CD14-positive monocyte (primary cell): Measurements from ENCODE around the gene CACNA1C. TPM values are rescaled to one million over a fixed set of nuclear protein-coding genes. Genes with fewer than 3 reads are reported as not detected.

ENCODE experiments used
- DNase-seq, 3 donors: peaks; one replicate each; pipeline ENCODE4 v3.0.0-alpha.2; 2011 to 2022
- H2AFZ ChIP-seq: 2 replicates; pipeline ENCODE4 v1.6.0; 2012; ENCODE audit warnings: mild to moderate bottlenecking, low read depth, low read length, inconsistent platforms; ENCODE audit not compliant: insufficient read depth, poor library complexity, severe bottlenecking
- H3K27ac ChIP-seq, 2 donors: 1 replicate in 1 of 2; 2 replicates in 1 of 2; pipeline ENCODE4 v1.5.1; 2012 to 2013; ENCODE audit warnings: low read length in 2 of 2, control low read depth in 1 of 2, inconsistent platforms in 1 of 2, low read depth in 1 of 2, mild to moderate bottlenecking in 1 of 2
- H3K27me3 ChIP-seq, 2 donors: one replicate each; pipeline versions ENCODE4 v1.6.0 to v1.6.1; 2011 to 2013; ENCODE audit warnings: low read length in 2 of 2; ENCODE audit not compliant: control insufficient read depth in 2 of 2, insufficient read depth in 2 of 2
- H3K36me3 ChIP-seq, 2 donors: replicated peaks in 1 of 2; 1 replicate in 1 of 2; 2 replicates in 1 of 2; pipeline versions ENCODE4 v1.5.1 to v1.6.1; 2012 to 2013; ENCODE audit warnings: low read length in 2 of 2, control low read depth in 1 of 2, inconsistent platforms in 1 of 2, mild to moderate bottlenecking in 1 of 2; ENCODE audit not compliant: insufficient read depth in 2 of 2, control insufficient read depth in 1 of 2
- H3K4me1 ChIP-seq, 2 donors: 1 replicate in 1 of 2; 2 replicates in 1 of 2; pipeline versions ENCODE4 v1.5.1 to v1.6.1; 2012 to 2013; ENCODE audit warnings: low read length in 2 of 2, control low read depth in 1 of 2, inconsistent platforms in 1 of 2, mild to moderate bottlenecking in 1 of 2, moderate library complexity in 1 of 2; ENCODE audit not compliant: insufficient read depth in 2 of 2, control insufficient read depth in 1 of 2
- H3K4me2 ChIP-seq: replicated peaks from 2 replicates; pipeline ENCODE3; 2012; ENCODE audit warnings: low read length, moderate library complexity, mild to moderate bottlenecking; ENCODE audit not compliant: poor library complexity, severe bottlenecking; ENCODE audit errors: extremely low read depth
- H3K4me3 ChIP-seq, 3 experiments: fragments of 200-600 bp in 1 of 3; sonication (generic) in 1 of 3; replicated peaks in 1 of 3; 1 replicate in 2 of 3; 2 replicates in 1 of 3; pipeline ENCODE4 v1.5.1; 2011 to 2013; ENCODE audit warnings: low read length in 3 of 3, mild to moderate bottlenecking in 3 of 3, control low read depth in 2 of 3, low read depth in 2 of 3, inconsistent platforms in 1 of 3, moderate library complexity in 1 of 3
- H3K79me2 ChIP-seq: 2 replicates; pipeline ENCODE4 v1.6.0; 2012; ENCODE audit warnings: mild to moderate bottlenecking, control low read depth, inconsistent platforms, low read length, moderate library complexity; ENCODE audit not compliant: insufficient read depth
- H3K9ac ChIP-seq: 2 replicates; pipeline ENCODE4 v1.6.0; 2017; ENCODE audit warnings: low read length, mild to moderate bottlenecking; ENCODE audit not compliant: insufficient read depth, poor library complexity, severe bottlenecking
- H3K9me3 ChIP-seq, 2 donors: replicated peaks in 1 of 2; 1 replicate in 1 of 2; 2 replicates in 1 of 2; pipeline versions ENCODE4 v1.5.1 to v1.6.1; 2012 to 2013; ENCODE audit warnings: low read length in 2 of 2, control low read depth in 1 of 2; ENCODE audit not compliant: control insufficient read depth in 1 of 2, insufficient read depth in 1 of 2
- H4K20me1 ChIP-seq: 2 replicates; pipeline ENCODE4 v1.6.0; 2012; ENCODE audit warnings: mild to moderate bottlenecking, low read length, control low read depth, moderate library complexity; ENCODE audit not compliant: insufficient read depth
- H3K27ac Mint-ChIP-seq, 7 donors: one replicate each; pipeline ENCODE4 v1.8.0; 2020; ENCODE audit warnings: mild to moderate bottlenecking in 7 of 7, mixed read lengths in 7 of 7, moderate library complexity in 6 of 7, inconsistent platforms in 2 of 7
- H3K27me3 Mint-ChIP-seq, 3 donors: one replicate each; pipeline ENCODE4 v1.8.0; 2021 to 2022; ENCODE audit warnings: low read depth in 3 of 3, mild to moderate bottlenecking in 3 of 3, mixed read lengths in 3 of 3, moderate library complexity in 3 of 3, inconsistent platforms in 1 of 3
- H3K36me3 Mint-ChIP-seq, 2 donors: one replicate each; pipeline ENCODE4 v1.8.0; 2020; ENCODE audit warnings: mixed read lengths in 2 of 2, inconsistent platforms in 1 of 2, mild to moderate bottlenecking in 1 of 2
- H3K4me1 Mint-ChIP-seq: one replicate; pipeline ENCODE4 v1.8.0; 2020; ENCODE audit warnings: mild to moderate bottlenecking, mixed read lengths
- H3K4me3 Mint-ChIP-seq, 2 donors: one replicate each; pipeline ENCODE4 v1.8.0; 2020; ENCODE audit warnings: mild to moderate bottlenecking in 2 of 2, mixed read lengths in 2 of 2, moderate library complexity in 1 of 2
- H3K9me3 Mint-ChIP-seq, 7 donors: one replicate each; pipeline ENCODE4 v1.8.0; 2020 to 2022; ENCODE audit warnings: mixed read lengths in 7 of 7, mild to moderate bottlenecking in 6 of 7, moderate library complexity in 6 of 7, inconsistent platforms in 2 of 7
- WGBS: methylation state at CpG from one replicate; pipeline ENCODE4 v1.1.5; 2013; ENCODE audit warnings: missing lambda C conversion rate; ENCODE audit not compliant: insufficient coverage; 5-methylcytosine and 5-hydroxymethylcytosine counted together
- intact Hi-C, 2 donors: fragments of 100-400 bp; cut with micrococcal nuclease; formaldehyde crosslinking; loops; one replicate each; pipeline versions ENCODE4 v1.15.0 to v1.15.1; 2023
- polyA plus RNA-seq, 3 donors: library from polyadenylated mRNA; depleted of rRNA in 1 of 3; unstranded in 2 of 3; stranded (reverse) in 1 of 3; fragments of 300-500 nt in 2 of 3; fragments of >200 nt in 1 of 3; fragmentation: Illumina TruSeq in 2 of 3; gene quantifications; 1 replicate in 2 of 3; 2 replicates in 1 of 3; pipeline ENCODE4 v1.2.3, GENCODE V29; 2012 to 2021
- TF ChIP-seq, protein P1 (sequence below): fragments of 200-600 bp; IDR thresholded peaks from one replicate; pipeline ENCODE4 v1.8.0; 2022; ENCODE audit warnings: antibody characterized with exemption, mild to moderate bottlenecking

Gene CACNA1C
- polyA plus RNA-seq, 3 donors: not detected

DNA sequence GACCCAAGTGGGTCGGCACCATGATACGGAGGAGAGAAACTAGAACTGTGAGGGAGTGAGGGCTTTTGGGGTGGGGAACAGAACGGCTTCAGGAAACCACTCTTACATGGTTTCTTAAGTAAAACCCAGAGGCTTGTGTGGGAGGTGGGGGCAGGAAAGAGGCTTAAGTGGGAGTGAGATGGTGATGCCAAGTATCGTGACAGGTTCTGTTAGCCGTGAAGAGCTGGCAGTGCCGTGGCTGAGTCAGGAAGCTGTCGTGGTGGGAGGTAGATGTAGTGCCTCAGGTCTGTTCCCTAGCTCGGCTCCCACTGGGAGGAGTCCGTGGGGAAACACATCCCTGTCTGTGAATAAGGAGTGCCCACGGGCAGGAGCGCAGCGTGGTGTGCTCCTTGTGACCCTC lies 556.2 kb downstream of the CACNA1C start:
- H3K36me3 Mint-ChIP-seq: no peaks in the 10 kb centered on the region
- Histone ChIP-seq H3K9me3 (no peaks in the 10 kb centered on the region), H3K4me1 (no peaks in the 10 kb centered on the region), H3K36me3 (no peaks in the 10 kb centered on the region), H4K20me1 (no peaks in the 10 kb centered on the region), H3K4me3 (no peak overlapping the region), H3K9ac (no peak overlapping the region), H3K79me2 (no peaks in the 10 kb centered on the region), H2AFZ (no peak overlapping the region), H3K27me3 (no peaks in the 10 kb centered on the region), H3K4me2 (no peak overlapping the region), H3K27ac (no peak overlapping the region)
- peaks cover 7 to 16% (median 15%) of the 10 kb centered on the region in 3 donors for H3K27me3 Mint-ChIP-seq
- TF ChIP-seq, protein P1, sequence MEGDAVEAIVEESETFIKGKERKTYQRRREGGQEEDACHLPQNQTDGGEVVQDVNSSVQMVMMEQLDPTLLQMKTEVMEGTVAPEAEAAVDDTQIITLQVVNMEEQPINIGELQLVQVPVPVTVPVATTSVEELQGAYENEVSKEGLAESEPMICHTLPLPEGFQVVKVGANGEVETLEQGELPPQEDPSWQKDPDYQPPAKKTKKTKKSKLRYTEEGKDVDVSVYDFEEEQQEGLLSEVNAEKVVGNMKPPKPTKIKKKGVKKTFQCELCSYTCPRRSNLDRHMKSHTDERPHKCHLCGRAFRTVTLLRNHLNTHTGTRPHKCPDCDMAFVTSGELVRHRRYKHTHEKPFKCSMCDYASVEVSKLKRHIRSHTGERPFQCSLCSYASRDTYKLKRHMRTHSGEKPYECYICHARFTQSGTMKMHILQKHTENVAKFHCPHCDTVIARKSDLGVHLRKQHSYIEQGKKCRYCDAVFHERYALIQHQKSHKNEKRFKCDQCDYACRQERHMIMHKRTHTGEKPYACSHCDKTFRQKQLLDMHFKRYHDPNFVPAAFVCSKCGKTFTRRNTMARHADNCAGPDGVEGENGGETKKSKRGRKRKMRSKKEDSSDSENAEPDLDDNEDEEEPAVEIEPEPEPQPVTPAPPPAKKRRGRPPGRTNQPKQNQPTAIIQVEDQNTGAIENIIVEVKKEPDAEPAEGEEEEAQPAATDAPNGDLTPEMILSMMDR: no peak
- H3K27ac Mint-ChIP-seq: no peak overlapping the region
- H3K4me3 Mint-ChIP-seq: no peak overlapping the region
- peaks cover 0 to 2% (median 0%) of the 10 kb centered on the region in 7 donors for H3K9me3 Mint-ChIP-seq
- WGBS: 7% methylated on average over 12 of the region's 12 CpGs
- DNase-seq: no peak
- intact Hi-C loops: no loop called here
- H3K4me1 Mint-ChIP-seq: peaks cover 3% of the 10 kb centered on the region

- Histone ChIP-seq H3K27ac (no peak overlapping the region), H4K20me1 (no peaks in the 10 kb centered on the region), H3K79me2 (no peaks in the 10 kb centered on the region), H2AFZ (no peak overlapping the region), H3K36me3 (no peaks in the 10 kb centered on the region), H3K4me1 (no peaks in the 10 kb centered on the region), H3K4me2 (no peak overlapping the region), H3K9ac (no peak overlapping the region), H3K4me3 (no peak overlapping the region), H3K9me3 (no peaks in the 10 kb centered on the region), H3K27me3 (no peaks in the 10 kb centered on the region)
- Mint-ChIP-seq H3K9me3 (peaks cover 0 to 2% (median 0%) of the 10 kb centered on the region in 7 donors), H3K4me1 (peaks cover 3% of the 10 kb centered on the region), H3K27me3 (peaks cover 7 to 22% (median 17%) of the 10 kb centered on the region in 3 donors), H3K27ac (no peak overlapping the region), H3K4me3 (no peak overlapping the region), H3K36me3 (no peaks in the 10 kb centered on the region)
- 100% methylated on average over 7 of the region's 11 CpGs for WGBS
- no peak for DNase-seq
- TF ChIP-seq, protein P1: no peak
- intact Hi-C loops: no loop called here
These were observed 557.6 kb downstream of the CACNA1C start for GRCh38 chr12:2610358-2610757.
